Lower leg skin (tissue), 3 donors: ENCODE results near the gene YPEL5.

ENCODE experiments used
- CTCF ChIP-seq, 3 donors: fragments of 450-650 bp; IDR thresholded peaks; one replicate each; pipeline ENCODE4 v1.5.1; 2016; ENCODE audit warnings: antibody characterized with exemption in 3 of 3, mild to moderate bottlenecking in 3 of 3, moderate library complexity in 2 of 3
- POLR2A ChIP-seq, 2 donors: fragments of 450-650 bp; IDR thresholded peaks; one replicate each; pipeline ENCODE4 v1.6.1; 2016 to 2017; ENCODE audit warnings: antibody characterized with exemption in 2 of 2, mild to moderate bottlenecking in 1 of 2, moderate library complexity in 1 of 2

- no peak for TF ChIP-seq CTCF (IDR thresholded peaks at IDR 0.05)
- no peak for TF ChIP-seq POLR2A (IDR thresholded peaks at IDR 0.05)
Observed at GRCh38 chr2:30162806-30163205, 16.0 kb downstream of the YPEL5 start.
